ENCODE measurements around the gene SAXO2.
A peak's percentile ranks its signal among the peaks of the same experiment; 100 is the strongest.
"Not testable (repeated sequence)": the region's sequence is repeated elsewhere in the genome, so short reads cannot be mapped to it uniquely, and the experiment has no call there.

The SAXO2 gene

GRCh38 chr15:82262422-82263026 lies at the start of gene SAXO2, which contains the start of gene EFL1:
TSS of gene SAXO2 (plus strand) at chr15:82262818. CDS start at chr15:82262880, 62 bp downstream.
TSS of gene EFL1 (minus strand) at chr15:82262734. CDS start at chr15:82261778, 956 bp downstream.
- peak; percentile 92 to 96 (median 96) for DNase-seq

GRCh38 chr15:82216092-82216491 lies 46.5 kb upstream of the SAXO2 start:
- DNase-seq: not testable (repeated sequence)

- DNase-seq: peak; percentile 35 to 47 (median 46)
These were observed 41.1 kb upstream of the SAXO2 start for GRCh38 chr15:82221535-82221934.

GRCh38 chr15:82228750-82229149 lies 33.9 kb upstream of the SAXO2 start:
- DNase-seq: no peak

GRCh38 chr15:82231233-82231632 lies 31.4 kb upstream of the SAXO2 start:
- DNase-seq: no peak

GRCh38 chr15:82231842-82232241 lies 30.8 kb upstream of the SAXO2 start:
- no peak for DNase-seq

GRCh38 chr15:82237944-82238534 lies 24.6 kb upstream of the SAXO2 start:
- not testable (repeated sequence) for DNase-seq

GRCh38 chr15:82239685-82240391 lies 22.8 kb upstream of the SAXO2 start:
- DNase-seq: no peak

GRCh38 chr15:82241836-82242499 lies 20.6 kb upstream of the SAXO2 start:
- peak; percentile 15 to 49 (median 28) for DNase-seq

- not testable (repeated sequence) for DNase-seq
These were observed 19.0 kb upstream of the SAXO2 start for GRCh38 chr15:82243644-82244043.

GRCh38 chr15:82245956-82246355 lies 16.7 kb upstream of the SAXO2 start:
- not testable (repeated sequence) for DNase-seq

- DNase-seq: not testable (repeated sequence)
These were observed 14.4 kb upstream of the SAXO2 start for GRCh38 chr15:82248261-82248660.

GRCh38 chr15:82261566-82262421 lies 824 bp upstream of the SAXO2 start:
- peak; percentile 80 to 86 (median 82) for DNase-seq

GRCh38 chr15:82263350-82263749 lies 732 bp downstream of the SAXO2 start:
- DNase-seq: no peak

- not testable (repeated sequence) for DNase-seq
These were observed 4.5 kb downstream of the SAXO2 start for GRCh38 chr15:82267137-82267536.

- DNase-seq: not testable (repeated sequence)
These were observed 5.8 kb downstream of the SAXO2 start for GRCh38 chr15:82268454-82268853.

GRCh38 chr15:82272154-82272553 lies 9.5 kb downstream of the SAXO2 start:
- no peak for DNase-seq

- no peak for DNase-seq
These were observed 12.8 kb downstream of the SAXO2 start for GRCh38 chr15:82275410-82275809.

- not testable (repeated sequence) for DNase-seq
These were observed 18.7 kb downstream of the SAXO2 start for GRCh38 chr15:82281276-82281675.

GRCh38 chr15:82282386-82282785 lies 19.8 kb downstream of the SAXO2 start:
- DNase-seq: not testable (repeated sequence)

GRCh38 chr15:82284381-82284780 lies 21.8 kb downstream of the SAXO2 start:
- not testable (repeated sequence) for DNase-seq

GRCh38 chr15:82286475-82286874 lies 23.9 kb downstream of the SAXO2 start:
- peak; percentile 34 to 64 (median 62) for DNase-seq
